Endothelial cell of umbilical vein (primary cell): ENCODE results near the gene CENPP. TPM values are rescaled to one million over a fixed set of nuclear protein-coding genes. Genes with fewer than 3 reads are reported as not detected.

Source experiments
- BruUV-seq: library from RNA; stranded (reverse); fragments of 400-500 nt; replicated peaks from 2 replicates; lab custom pipeline; 2021; lab: Mats Ljungman, UMichigan
- CTCF ChIA-PET: fragments of 300-600, 350-600 bp; sonication (Branson Sonifier 250); formaldehyde crosslinking; loops from one replicate; lab custom pipeline; 2021; ENCODE audit warnings: antibody characterized with exemption, inconsistent platforms; lab: Charles Lee
- POLR2A ChIA-PET: fragments of 300-600, 350-600 bp; sonication (Branson Sonifier 250); formaldehyde crosslinking; loops from one replicate; lab custom pipeline; 2021; ENCODE audit warnings: antibody characterized with exemption, inconsistent platforms; lab: Charles Lee
- DNase-seq: peaks from one replicate; pipeline ENCODE4 v3.0.0-alpha.2; 2011; ENCODE audit warnings: low read depth, low spot score
- FAIRE-seq: peaks from 2 replicates; lab custom pipeline; 2011; peaks lifted over from hg19 to GRCh38; lab: Jason Lieb, UNC
- H2AFZ ChIP-seq: 2 replicates; pipeline ENCODE4 v1.6.0; 2012; ENCODE audit warnings: low read depth, low read length, control low read depth, inconsistent platforms
- H3K27ac ChIP-seq: 2 replicates; pipeline ENCODE4 v1.5.1; 2011; ENCODE audit warnings: low read depth, mild to moderate bottlenecking, control low read depth, low read length, moderate library complexity; ENCODE audit not compliant: insufficient read depth
- H3K27me3 ChIP-seq, 2 experiments: 2 replicates each; pipeline versions ENCODE4 v1.6.0 to v1.6.1; 2011; ENCODE audit warnings: low read length in 2 of 2, mixed read lengths in 1 of 2; ENCODE audit not compliant: control insufficient read depth in 2 of 2, insufficient read depth in 2 of 2
- H3K36me3 ChIP-seq, 2 experiments: 2 replicates in 1 of 2; 3 replicates in 1 of 2; pipeline ENCODE4 v1.5.1; 2011; ENCODE audit warnings: low read length in 2 of 2, mild to moderate bottlenecking in 1 of 2, moderate library complexity in 1 of 2; ENCODE audit not compliant: control insufficient read depth in 2 of 2, insufficient read depth in 2 of 2; ENCODE audit errors: extremely low read depth in 1 of 2
- H3K4me1 ChIP-seq: 3 replicates; pipeline ENCODE4 v1.5.1; 2011; ENCODE audit warnings: mild to moderate bottlenecking, low read length; ENCODE audit not compliant: control insufficient read depth, insufficient read depth; ENCODE audit errors: extremely low read depth
- H3K4me2 ChIP-seq: 2 replicates; pipeline ENCODE4 v1.6.1; 2011; ENCODE audit warnings: low read length, control low read depth, mixed read lengths; ENCODE audit not compliant: insufficient read depth
- H3K4me3 ChIP-seq, 3 experiments: fragments of 200-600 bp in 1 of 3; sonication (generic), shearing (Covaris generic) in 1 of 3; replicated peaks in 1 of 3; 2 replicates each; pipeline ENCODE4 v1.5.1; 2011 to 2016; ENCODE audit warnings: control low read depth in 3 of 3, low read length in 3 of 3, mild to moderate bottlenecking in 2 of 3, inconsistent platforms in 1 of 3, low read depth in 1 of 3, moderate library complexity in 1 of 3; ENCODE audit not compliant: insufficient read depth in 1 of 3
- H3K79me2 ChIP-seq: 2 replicates; pipeline ENCODE4 v1.6.0; 2012; ENCODE audit warnings: low read length, inconsistent platforms; ENCODE audit not compliant: control insufficient read depth, insufficient read depth
- H3K9ac ChIP-seq: replicated peaks from 2 replicates; pipeline ENCODE3; 2011; ENCODE audit warnings: low read length, control low read depth; ENCODE audit not compliant: insufficient read depth; ENCODE audit errors: extremely low read depth
- H3K9me1 ChIP-seq: replicated peaks from 3 replicates; pipeline ENCODE4 v1.6.0; 2011; ENCODE audit warnings: mild to moderate bottlenecking, low read length; ENCODE audit not compliant: control insufficient read depth, insufficient read depth; ENCODE audit errors: extremely low read depth
- H3K9me3 ChIP-seq: replicated peaks from 2 replicates; pipeline ENCODE4 v1.5.1; 2012; ENCODE audit warnings: low read length, inconsistent platforms; ENCODE audit not compliant: control insufficient read depth, insufficient read depth
- H4K20me1 ChIP-seq: replicated peaks from 2 replicates; pipeline ENCODE3; 2011; ENCODE audit warnings: mild to moderate bottlenecking, low read length; ENCODE audit not compliant: control insufficient read depth, insufficient read depth; ENCODE audit errors: extremely low read depth
- CTCF ChIP-seq, 2 donors: IDR thresholded peaks; 1 replicate in 1 of 2; 2 replicates in 1 of 2; pipeline ENCODE4 v1.5.1; 2011; ENCODE audit warnings: low read length in 2 of 2, mild to moderate bottlenecking in 2 of 2, moderate library complexity in 2 of 2, control low read depth in 1 of 2, inconsistent platforms in 1 of 2, low read depth in 1 of 2; ENCODE audit not compliant: insufficient read depth in 1 of 2; ENCODE audit errors: extremely low read depth in 1 of 2
- EZH2 ChIP-seq: IDR thresholded peaks from 2 replicates; pipeline ENCODE4 v1.6.1; 2012; ENCODE audit warnings: borderline replicate concordance, low read depth, mild to moderate bottlenecking, moderate library complexity, low read length, inconsistent platforms; ENCODE audit not compliant: severe bottlenecking
- FOS ChIP-seq: IDR thresholded peaks from 2 replicates; pipeline ENCODE4 v1.6.1; 2011; ENCODE audit warnings: mild to moderate bottlenecking, low read length, moderate library complexity, borderline replicate concordance; ENCODE audit not compliant: insufficient read depth
- GATA2 ChIP-seq: IDR thresholded peaks from 2 replicates; pipeline ENCODE4 v1.7.0; 2011; ENCODE audit warnings: low read depth, mild to moderate bottlenecking, moderate library complexity, mixed read lengths, low read length; ENCODE audit not compliant: insufficient read length, insufficient read depth
- JUN ChIP-seq: IDR thresholded peaks from 2 replicates; pipeline ENCODE4 v1.6.1; 2011; ENCODE audit warnings: borderline replicate concordance, low read depth; ENCODE audit not compliant: insufficient read length, insufficient read depth
- MAX ChIP-seq: IDR thresholded peaks from 2 replicates; pipeline ENCODE4 v1.6.1; 2011; ENCODE audit not compliant: insufficient read depth, insufficient read length
- MYC ChIP-seq: IDR thresholded peaks from one replicate; pipeline ENCODE4 v1.6.1; 2011; ENCODE audit warnings: mild to moderate bottlenecking, low read depth, low read length
- POLR2A ChIP-seq: IDR thresholded peaks from 2 replicates; pipeline ENCODE4 v1.6.1; 2012; ENCODE audit warnings: low read depth, mild to moderate bottlenecking, control low read depth, low read length
- POLR2AphosphoS5 ChIP-seq: IDR thresholded peaks from 2 replicates; pipeline ENCODE4 v1.6.1; 2012; ENCODE audit warnings: low read depth, mild to moderate bottlenecking, control low read depth, low read length, moderate library complexity; ENCODE audit not compliant: insufficient read depth
- dilution Hi-C: fragments of 300-500 bp; cut with MboI; formaldehyde crosslinking; loops from one replicate; pipeline ENCODE4 v1.15.0; 2019; ENCODE audit warnings: low sequenced_read_pairs; ENCODE audit not compliant: extremely low pct_ligation_motif_present
- intact Hi-C: fragments of 100-400 bp; cut with micrococcal nuclease; formaldehyde crosslinking; loops from one replicate; pipeline ENCODE4 v1.10.0; 2022
- polyA plus RNA-seq, 4 experiments: library from polyadenylated mRNA; depleted of rRNA in 3 of 4; stranded (reverse) in 3 of 4; unstranded in 1 of 4; fragments of >200 nt; gene quantifications; 2 replicates each; pipeline versions ENCODE4 v1.2.1 to v1.2.3, GENCODE V29; 2011 to 2012; ENCODE audit warnings: missing spikeins in 1 of 4
- total RNA-seq: library from RNA; stranded (reverse); gene quantifications from 2 replicates; pipeline ENCODE4 v1.2.3, GENCODE V29; 2021

CENPP gene
- total and polyA plus RNA-seq, 2 donors (not counting 3 experiments of a cell fraction or from before 2014, with no cell fraction given), result 1.2 to 12.0 TPM

- no peak overlapping the region for H3K9ac ChIP-seq
- no peak overlapping the region for H3K27ac ChIP-seq
- H3K79me2 ChIP-seq, result peaks cover 29% of the 10 kb centered on the region
- BruUV-seq, result no TSS peak
- DNase-seq (no peak), FAIRE-seq (no peak)
- intact Hi-C loops (no loop called here), dilution Hi-C loops (no loop called here)
- H3K9me3 ChIP-seq, result no peaks in the 10 kb centered on the region
- no peak overlapping the region for H2AFZ ChIP-seq
- H3K9me1 ChIP-seq, result no peaks in the 10 kb centered on the region
- TF ChIP-seq POLR2A (no peak), MYC (no peak), MAX (no peak), EZH2 (no peak), JUN (no peak), GATA2 (no peak), POLR2AphosphoS5 (no peak), CTCF (IDR thresholded peaks at IDR 0.05; ENCODE audit: extremely low read depth in 1 of 2, insufficient read depth in 1 of 2, low read depth in 1 of 2, low read length in 2 of 2) (no peak), FOS (no peak)
- no peak overlapping the region for H3K4me3 ChIP-seq
- H3K27me3 ChIP-seq, result no peaks in the 10 kb centered on the region
- ChIA-PET POLR2A (no interaction called here), CTCF (no interaction called here)
- H4K20me1 ChIP-seq, result no peaks in the 10 kb centered on the region
- peaks cover 15 to 23% of the 10 kb centered on the region in 2 experiments for H3K36me3 ChIP-seq
- H3K4me1 ChIP-seq, result peaks cover 8% of the 10 kb centered on the region
- H3K4me2 ChIP-seq, result no peak overlapping the region
These were observed 324.5 kb downstream of the CENPP start for GRCh38 chr9:92650296-92650695.
